ENCODE measurements around the gene NIF3L1.
"Not testable (repeated sequence)": the region's sequence is repeated elsewhere in the genome, so short reads cannot be mapped to it uniquely, and the experiment has no call there.

The NIF3L1 gene

GRCh38 chr2:200877443-200877842 lies 11.7 kb upstream of the NIF3L1 start:
- DNase-seq, result no peak

DNA sequence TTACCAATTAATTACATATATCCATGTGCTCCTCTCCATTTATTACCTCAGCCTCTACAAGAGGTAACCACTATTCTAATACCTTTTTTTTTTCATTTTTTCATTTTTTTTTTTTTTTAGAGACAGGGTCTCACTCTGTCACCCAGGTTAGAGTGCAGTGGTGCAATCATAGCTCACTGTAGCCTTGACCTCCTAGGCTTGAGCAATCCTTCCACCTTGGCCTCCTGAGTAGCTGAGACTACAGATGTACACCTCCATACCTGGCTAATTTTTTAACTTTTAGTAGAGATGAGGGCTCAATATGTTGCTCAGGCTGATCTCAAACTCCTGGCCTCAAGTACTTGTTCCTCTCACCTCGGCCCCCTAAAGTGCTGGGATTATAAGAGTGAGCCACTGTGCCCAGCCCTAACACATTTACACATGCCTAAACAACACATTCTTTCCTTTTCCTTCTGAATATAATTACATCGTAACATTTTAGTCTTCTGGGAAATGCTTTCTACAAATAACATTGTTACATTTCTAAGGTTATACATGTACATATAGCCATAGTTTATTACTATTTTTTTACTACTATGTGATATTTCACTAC lies 10.8 kb upstream of the NIF3L1 start:
- DNase-seq, result no peak

- DNase-seq, result not testable (repeated sequence)
Measured at GRCh38 chr2:200881715-200882249, 7.4 kb upstream of the NIF3L1 start.

GRCh38 chr2:200899482-200899881 lies 10.3 kb downstream of the NIF3L1 start:
- DNase-seq, result no peak

DNA sequence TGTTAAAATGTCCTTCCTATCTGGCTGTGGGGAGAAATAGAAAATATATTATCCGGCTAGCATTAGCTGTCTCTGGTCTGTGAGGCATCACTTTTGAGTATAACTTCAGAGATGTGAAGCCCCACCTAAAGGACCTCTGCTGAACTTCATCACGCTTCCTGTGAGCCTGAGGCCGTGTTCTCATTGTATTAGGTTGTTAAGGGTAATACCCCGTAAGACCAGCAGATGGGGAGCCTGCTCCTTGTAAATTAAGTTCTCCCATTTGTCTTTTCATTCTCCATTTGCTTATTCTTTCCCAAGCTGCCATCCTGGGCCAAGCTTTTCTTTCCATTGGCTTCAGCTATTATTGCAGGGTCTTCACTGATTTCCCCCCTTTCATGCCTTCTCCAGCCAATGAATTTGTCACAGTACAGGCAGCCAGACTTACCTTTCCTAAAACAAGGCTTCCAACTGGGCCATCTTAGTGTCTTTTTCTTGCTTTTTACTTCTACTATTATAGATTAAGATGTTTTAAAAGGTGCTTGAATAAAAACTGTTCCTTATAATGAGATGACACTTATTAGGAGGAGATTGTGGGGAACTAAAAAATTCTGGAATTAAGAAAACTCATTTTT lies 12.4 kb downstream of the NIF3L1 start:
- peak; percentile 68 for DNase-seq

GRCh38 chr2:200905618-200906296 lies 16.6 kb downstream of the NIF3L1 start:
- peak; percentile 14 for DNase-seq

- no peak for DNase-seq
Measured at GRCh38 chr2:200909958-200910357, 20.8 kb downstream of the NIF3L1 start.

- DNase-seq, result no peak
Measured at GRCh38 chr2:200913654-200914053, 24.5 kb downstream of the NIF3L1 start.

GRCh38 chr2:200922439-200922838 lies 33.3 kb downstream of the NIF3L1 start:
- no peak for DNase-seq

DNA sequence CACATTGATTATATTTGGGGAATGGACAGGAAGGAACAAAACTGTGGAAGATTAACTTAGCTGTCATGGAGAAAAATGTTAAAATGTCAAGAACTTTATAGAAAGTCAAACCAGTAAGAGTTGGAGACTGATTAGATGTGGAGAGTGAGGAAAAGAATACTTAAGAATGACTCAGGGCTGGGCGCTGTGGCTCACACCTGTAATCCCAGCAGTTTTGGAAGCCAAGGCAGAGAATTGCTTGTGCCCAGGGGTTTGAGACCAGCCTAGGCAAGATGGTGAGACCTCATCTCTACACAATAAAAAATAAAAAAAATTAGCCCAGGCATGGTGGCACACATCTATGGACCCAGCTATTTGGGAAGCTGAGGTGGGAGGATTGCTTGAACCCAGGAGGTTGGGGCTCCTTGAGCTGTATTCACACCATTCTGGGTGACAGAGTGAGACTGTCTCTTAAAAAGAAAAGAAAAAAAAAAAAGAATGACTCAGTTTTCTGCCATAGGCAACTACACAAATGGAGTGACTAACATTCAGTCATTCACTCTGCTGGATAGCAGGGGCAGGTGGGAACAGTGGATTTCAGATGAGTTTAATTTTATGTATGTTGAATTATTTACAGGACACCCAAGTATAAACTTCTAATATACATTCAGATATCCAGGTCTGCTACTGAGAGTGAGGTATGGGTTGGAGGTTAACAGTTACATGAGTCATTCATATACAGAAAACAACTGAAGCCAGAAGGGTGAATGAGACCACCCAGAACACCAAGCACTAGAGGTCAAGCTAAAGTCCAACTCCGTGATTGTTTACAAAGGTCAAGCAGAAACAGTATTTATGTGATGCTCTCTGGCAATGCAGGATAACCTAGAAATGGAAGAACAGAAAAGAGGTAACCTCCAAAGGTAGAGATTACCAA lies 40.4 kb downstream of the NIF3L1 start:
- DNase-seq, result no peak

DNA sequence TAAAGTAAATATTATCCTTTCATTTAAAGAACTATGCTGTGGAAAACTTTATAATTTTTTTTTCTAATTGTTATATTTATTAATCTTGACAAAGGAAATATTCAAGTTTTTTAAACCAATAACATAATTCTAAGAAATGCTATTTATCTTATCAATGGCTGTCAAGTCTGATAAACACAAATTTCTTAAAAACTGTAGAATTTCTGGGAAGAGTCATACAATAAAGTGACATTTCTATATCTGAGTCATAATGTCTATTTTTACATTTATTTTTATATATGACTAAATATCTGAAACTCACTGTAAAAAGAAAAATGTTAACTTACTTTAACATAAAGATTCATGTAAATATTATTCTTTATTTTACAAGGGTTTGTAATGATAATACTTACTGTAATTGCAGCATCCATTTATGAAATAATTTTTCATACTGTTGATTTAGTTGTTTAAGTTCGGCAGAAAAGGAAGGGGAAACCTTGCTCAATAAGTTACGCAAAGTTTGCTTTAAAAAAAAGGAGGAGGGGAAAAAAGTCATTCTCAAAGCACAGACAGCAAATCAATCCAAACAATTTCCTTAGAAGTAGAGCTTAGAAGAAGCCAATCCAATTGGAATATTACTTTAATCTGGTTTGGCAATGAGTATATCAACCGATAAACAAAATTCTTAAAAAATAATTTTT lies 41.9 kb downstream of the NIF3L1 start:
- DNase-seq, result no peak

DNA sequence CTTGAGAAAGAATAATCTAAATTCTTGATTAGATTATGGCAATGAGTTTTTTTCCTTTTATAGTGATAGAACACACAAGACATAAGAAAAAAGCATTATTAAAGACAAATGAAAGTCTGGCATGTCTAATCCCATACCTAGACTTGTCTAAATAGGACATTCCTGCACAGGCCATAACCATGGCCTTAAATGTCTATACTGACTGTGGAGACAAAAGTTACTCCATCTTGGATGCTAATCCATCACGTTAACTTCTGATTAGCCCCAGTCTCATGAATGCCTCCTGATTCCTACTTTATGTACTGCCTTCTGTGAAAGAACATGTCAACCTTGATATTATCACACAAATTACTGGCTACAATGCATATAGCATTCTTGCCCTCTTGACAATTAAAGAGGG lies 50.7 kb downstream of the NIF3L1 start:
- no peak for DNase-seq

DNA sequence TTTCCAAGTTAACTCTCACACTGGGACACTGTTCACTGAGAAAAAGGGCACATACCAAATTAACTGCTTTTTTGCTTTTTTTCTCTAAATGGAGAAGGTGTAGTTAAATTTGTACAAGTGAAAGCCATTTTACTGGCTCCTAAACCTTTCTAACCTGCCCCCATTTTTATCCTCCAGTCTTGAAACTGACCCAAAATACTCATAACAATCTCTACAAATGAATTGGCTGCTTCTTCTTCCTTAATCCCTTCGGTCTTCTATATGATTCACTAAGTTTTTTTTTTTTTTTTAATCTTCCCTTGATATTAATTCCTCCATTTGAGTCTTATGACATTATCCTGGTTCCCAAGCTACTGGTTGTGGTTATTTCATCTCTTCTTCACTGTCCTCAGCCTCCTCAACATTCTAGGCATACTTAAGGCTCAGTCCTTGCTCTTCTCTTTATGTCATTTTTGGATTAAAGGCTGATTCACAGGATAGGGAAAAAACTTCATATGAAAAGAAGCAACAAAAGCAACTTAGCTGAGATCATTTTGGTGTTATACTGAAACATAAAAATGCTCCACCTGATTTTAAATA lies 54.4 kb downstream of the NIF3L1 start:
- no peak for DNase-seq

- no peak for DNase-seq
Measured at GRCh38 chr2:200944467-200945394, 55.6 kb downstream of the NIF3L1 start.

- DNase-seq, result no peak
Measured at GRCh38 chr2:200945395-200945729, 56.2 kb downstream of the NIF3L1 start.

DNA sequence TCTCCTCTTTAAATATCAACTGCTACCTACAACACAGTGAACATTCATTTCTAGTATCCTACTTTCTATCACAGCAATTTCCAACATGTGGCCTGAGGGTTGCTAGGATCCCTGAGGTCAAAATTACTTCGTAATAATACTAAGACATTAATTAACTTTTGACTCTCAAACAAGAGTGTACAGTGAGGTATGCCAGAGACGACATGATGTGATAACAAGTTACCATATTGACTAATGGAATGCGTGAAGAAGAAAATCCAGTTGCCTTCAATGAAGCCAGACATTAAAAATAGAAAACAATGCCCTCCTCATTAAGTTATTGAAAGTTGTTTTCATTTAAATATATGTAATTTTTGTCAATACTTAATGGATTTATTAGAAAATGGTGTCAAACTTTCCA lies 61.2 kb downstream of the NIF3L1 start:
- DNase-seq, result no peak
